Adrenal gland (tissue), 5 donors: ENCODE results near the gene CENPB.
"Not testable (repeated sequence)": the region's sequence is repeated elsewhere in the genome, so short reads cannot be mapped to it uniquely, and the experiment has no call there.

Experiments used
- POLR2A ChIP-seq, 2 donors: fragments of 450-650 bp; IDR thresholded peaks; one replicate each; pipeline ENCODE4 v1.6.1; 2017; ENCODE audit warnings: antibody characterized with exemption in 2 of 2, mild to moderate bottlenecking in 2 of 2, moderate library complexity in 1 of 2
- TF ChIP-seq, protein P1 (sequence below), 6 experiments: fragments of 450-650 bp in 4 of 6; fragments of 200-600 bp in 2 of 6; sonication (generic) in 1 of 6; IDR thresholded peaks; 1 replicate in 5 of 6; 2 replicates in 1 of 6; pipeline versions ENCODE4 v1.5.1 to v1.8.0; 2016 to 2021; ENCODE audit warnings: antibody characterized with exemption in 6 of 6, mild to moderate bottlenecking in 2 of 6, moderate library complexity in 1 of 6
- donor health status: DM: no; HTN: no; CAD: no.

DNA sequence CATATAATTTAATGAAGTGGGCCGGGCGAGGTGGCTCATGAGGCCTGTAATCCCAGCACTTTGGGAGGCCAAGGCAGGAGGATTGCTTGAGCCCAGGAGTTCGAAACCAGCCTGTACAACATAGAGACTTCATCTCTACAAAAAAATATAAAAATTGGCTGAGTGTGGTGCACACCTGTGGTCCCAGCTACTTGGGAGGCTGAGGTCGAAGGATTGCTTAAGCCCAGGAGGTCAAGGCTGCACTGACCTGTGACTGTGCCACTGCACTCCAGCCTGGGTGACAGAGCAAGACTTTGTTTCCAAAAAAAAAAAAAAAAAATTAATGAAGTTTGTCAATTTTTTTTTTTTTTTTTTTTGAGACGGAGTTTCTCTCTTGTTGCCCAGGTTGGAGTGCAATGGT lies 43.4 kb upstream of the CENPB start:
- TF ChIP-seq, protein P1, sequence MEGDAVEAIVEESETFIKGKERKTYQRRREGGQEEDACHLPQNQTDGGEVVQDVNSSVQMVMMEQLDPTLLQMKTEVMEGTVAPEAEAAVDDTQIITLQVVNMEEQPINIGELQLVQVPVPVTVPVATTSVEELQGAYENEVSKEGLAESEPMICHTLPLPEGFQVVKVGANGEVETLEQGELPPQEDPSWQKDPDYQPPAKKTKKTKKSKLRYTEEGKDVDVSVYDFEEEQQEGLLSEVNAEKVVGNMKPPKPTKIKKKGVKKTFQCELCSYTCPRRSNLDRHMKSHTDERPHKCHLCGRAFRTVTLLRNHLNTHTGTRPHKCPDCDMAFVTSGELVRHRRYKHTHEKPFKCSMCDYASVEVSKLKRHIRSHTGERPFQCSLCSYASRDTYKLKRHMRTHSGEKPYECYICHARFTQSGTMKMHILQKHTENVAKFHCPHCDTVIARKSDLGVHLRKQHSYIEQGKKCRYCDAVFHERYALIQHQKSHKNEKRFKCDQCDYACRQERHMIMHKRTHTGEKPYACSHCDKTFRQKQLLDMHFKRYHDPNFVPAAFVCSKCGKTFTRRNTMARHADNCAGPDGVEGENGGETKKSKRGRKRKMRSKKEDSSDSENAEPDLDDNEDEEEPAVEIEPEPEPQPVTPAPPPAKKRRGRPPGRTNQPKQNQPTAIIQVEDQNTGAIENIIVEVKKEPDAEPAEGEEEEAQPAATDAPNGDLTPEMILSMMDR (IDR thresholded peaks at IDR 0.05), result not testable (repeated sequence)
- not testable (repeated sequence) for TF ChIP-seq POLR2A (IDR thresholded peaks at IDR 0.05)
